GM12892 (cell line): ENCODE data around the gene YIPF2.
"Not testable (repeated sequence)": the region's sequence is repeated elsewhere in the genome, so short reads cannot be mapped to it uniquely, and the experiment has no call there.

Experiments
- POLR2A ChIP-seq: IDR thresholded peaks from 2 replicates; pipeline ENCODE4 v1.6.1; 2011; ENCODE audit warnings: low read depth, low read length, control low read depth
- POLR2AphosphoS5 ChIP-seq: IDR thresholded peaks from 2 replicates; pipeline ENCODE4 v1.6.1; 2011; ENCODE audit warnings: low read depth, low read length, control low read depth
- TAF1 ChIP-seq: IDR thresholded peaks from 2 replicates; pipeline ENCODE4 v1.6.1; 2011; ENCODE audit warnings: low read depth, mild to moderate bottlenecking, control low read depth, low read length, borderline replicate concordance

DNA sequence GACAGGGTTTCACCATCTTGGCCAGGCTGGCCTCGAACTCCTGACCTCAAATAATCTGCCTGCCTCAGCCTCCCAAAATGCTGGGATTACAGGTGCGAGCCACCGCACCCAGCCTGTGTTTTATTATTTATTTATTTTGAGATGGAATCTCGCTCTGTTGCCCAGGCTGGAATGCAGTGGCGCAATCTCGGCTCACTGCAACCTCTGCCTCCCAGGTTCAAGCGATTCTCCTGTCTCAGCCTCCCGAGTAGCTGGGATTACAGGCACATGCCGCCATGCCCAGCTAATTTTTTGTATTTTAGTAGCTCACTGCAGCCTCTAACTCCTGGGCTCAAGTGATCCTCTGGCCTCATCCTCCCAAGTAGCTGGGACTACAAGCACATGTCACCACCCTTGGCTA lies 50.8 kb downstream of the YIPF2 start:
- not testable (repeated sequence) for TF ChIP-seq POLR2AphosphoS5, POLR2A, TAF1
